Spleen (tissue), 7 donors: Measurements from ENCODE around the gene NR3C2.

ENCODE experiments used
- POLR2A ChIP-seq, 3 donors: fragments of 450-650 bp; IDR thresholded peaks; one replicate each; pipeline ENCODE4 v1.5.1; 2017; ENCODE audit warnings: antibody characterized with exemption in 3 of 3, mild to moderate bottlenecking in 1 of 3
- TF ChIP-seq, protein P1 (sequence below), 11 experiments: fragments of 200-600 bp in 7 of 11; fragments of 450-650 bp in 4 of 11; sonication (generic) in 4 of 11; IDR thresholded peaks in 8 of 11; conservative IDR thresholded peaks in 3 of 11; 1 replicate in 7 of 11; 2 replicates in 4 of 11; pipeline versions ENCODE4 v1.4.0 to v1.8.0; 2016 to 2021; ENCODE audit warnings: antibody characterized with exemption in 11 of 11, inconsistent platforms in 4 of 11, mild to moderate bottlenecking in 1 of 11
- donor health status: DM: no; HTN: no; CAD: no; lungs with moderate emphysema.
- donor health status: DM: no; HTN: no; CAD: no.
- donor health status: DM: no; HTN: no; CAD: no.

DNA sequence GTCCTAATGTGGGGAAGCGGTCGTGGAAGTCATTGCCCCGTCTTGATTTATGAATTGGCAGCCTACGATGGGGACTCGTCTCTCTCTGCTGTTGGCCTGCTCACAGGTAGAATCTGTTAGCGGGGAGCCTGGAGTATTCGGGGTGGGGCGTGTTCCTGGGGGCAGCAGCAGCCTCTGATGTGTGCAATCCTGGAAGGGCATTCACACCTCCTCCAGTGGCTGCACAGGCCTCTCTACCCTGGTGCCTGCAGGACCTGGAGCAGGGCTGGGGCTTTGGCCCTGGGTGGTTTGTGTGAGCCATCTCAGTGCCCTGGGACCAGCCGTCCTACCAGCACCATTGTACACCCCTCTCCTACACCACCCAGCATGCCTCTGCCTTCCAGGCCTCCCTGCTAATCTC lies 369.4 kb downstream of the NR3C2 start:
- TF ChIP-seq, protein P1, sequence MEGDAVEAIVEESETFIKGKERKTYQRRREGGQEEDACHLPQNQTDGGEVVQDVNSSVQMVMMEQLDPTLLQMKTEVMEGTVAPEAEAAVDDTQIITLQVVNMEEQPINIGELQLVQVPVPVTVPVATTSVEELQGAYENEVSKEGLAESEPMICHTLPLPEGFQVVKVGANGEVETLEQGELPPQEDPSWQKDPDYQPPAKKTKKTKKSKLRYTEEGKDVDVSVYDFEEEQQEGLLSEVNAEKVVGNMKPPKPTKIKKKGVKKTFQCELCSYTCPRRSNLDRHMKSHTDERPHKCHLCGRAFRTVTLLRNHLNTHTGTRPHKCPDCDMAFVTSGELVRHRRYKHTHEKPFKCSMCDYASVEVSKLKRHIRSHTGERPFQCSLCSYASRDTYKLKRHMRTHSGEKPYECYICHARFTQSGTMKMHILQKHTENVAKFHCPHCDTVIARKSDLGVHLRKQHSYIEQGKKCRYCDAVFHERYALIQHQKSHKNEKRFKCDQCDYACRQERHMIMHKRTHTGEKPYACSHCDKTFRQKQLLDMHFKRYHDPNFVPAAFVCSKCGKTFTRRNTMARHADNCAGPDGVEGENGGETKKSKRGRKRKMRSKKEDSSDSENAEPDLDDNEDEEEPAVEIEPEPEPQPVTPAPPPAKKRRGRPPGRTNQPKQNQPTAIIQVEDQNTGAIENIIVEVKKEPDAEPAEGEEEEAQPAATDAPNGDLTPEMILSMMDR (IDR thresholded peaks at IDR 0.05 in 8 of 11, conservative IDR thresholded peaks at IDR 0.05 in 3 of 11): no peak
- TF ChIP-seq POLR2A (IDR thresholded peaks at IDR 0.05): no peak
